ENCODE results near the gene PSEN2.
A peak's percentile ranks its signal among the peaks of the same experiment; 100 is the strongest.

PSEN2 gene

GRCh38 chr1:226934483-226935237 is 64.2 kb downstream of the PSEN2 start:
- no peaks in the 10 kb centered on the region for H3K27me3 Mint-ChIP-seq
- intact Hi-C loops (cut with micrococcal nuclease): no loop called here
- no peak overlapping the region for H3K27ac Mint-ChIP-seq
- no peak overlapping the region for H3K4me3 Mint-ChIP-seq
- H3K36me3 Mint-ChIP-seq (ENCODE audit: low read depth): peaks cover 8% of the 10 kb centered on the region
- H3K9me3 Mint-ChIP-seq: peaks cover 19% of the 10 kb centered on the region
- H3K4me1 Mint-ChIP-seq (ENCODE audit: low read depth): peaks cover 21% of the 10 kb centered on the region

- Mint-ChIP-seq H3K4me1 (ENCODE audit: low read depth) (peaks cover 47% of the 10 kb centered on the region), H3K4me3 (peak overlapping the region; percentile 82), H3K36me3 (ENCODE audit: low read depth) (peaks cover 22% of the 10 kb centered on the region), H3K27me3 (no peaks in the 10 kb centered on the region), H3K27ac (peak overlapping the region; percentile 98), H3K9me3 (peaks cover 19% of the 10 kb centered on the region)
- intact Hi-C loops (cut with micrococcal nuclease): loop anchor here (2.0 kb wide), 1 partner anchor 67 kb away; the partner anchor contains the start of gene PSEN2
Measured at GRCh38 chr1:226937940-226938725, 67.7 kb downstream of the PSEN2 start.

GRCh38 chr1:226938903-226939437 is 68.6 kb downstream of the PSEN2 start:
- intact Hi-C loops (cut with micrococcal nuclease): loop anchor here (2.0 kb wide), 1 partner anchor 68 kb away; the partner anchor contains the start of gene PSEN2
- Mint-ChIP-seq H3K27ac (peak overlapping the region; percentile 98), H3K4me1 (ENCODE audit: low read depth) (peaks cover 55% of the 10 kb centered on the region), H3K9me3 (peaks cover 19% of the 10 kb centered on the region), H3K36me3 (ENCODE audit: low read depth) (peaks cover 30% of the 10 kb centered on the region), H3K27me3 (no peaks in the 10 kb centered on the region), H3K4me3 (peak overlapping the region; percentile 82)

DNA sequence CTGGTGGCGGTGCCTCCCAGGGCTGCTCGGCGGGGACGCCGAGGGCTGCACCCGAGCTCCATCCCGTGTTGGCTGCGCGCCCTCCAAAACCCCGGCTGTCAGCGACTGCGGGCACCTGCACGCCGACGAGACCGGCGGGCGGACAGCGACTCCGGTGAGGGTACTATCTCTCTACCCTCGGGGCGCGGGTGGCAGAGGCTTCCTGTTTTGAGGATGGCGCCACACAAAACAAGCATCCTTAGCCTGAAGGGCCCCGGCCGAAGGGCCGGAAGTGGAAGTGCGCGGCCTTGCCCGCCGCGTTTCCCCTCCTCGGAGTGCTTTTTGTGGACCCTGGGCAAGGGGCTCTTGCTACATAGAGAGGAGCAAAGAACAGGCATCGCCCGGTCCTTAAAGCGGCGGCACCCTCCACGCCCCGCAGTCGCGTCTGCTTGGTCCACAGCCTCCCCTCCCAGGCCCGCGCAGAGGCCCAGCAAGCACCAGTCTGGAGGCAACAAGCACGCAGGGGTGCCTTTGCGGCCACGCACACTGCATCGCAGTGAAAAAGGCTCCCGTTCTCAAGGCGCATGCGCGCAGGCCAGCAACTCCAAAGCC is 69.1 kb downstream of the PSEN2 start:
- intact Hi-C loops (cut with micrococcal nuclease): loop anchor here (2.0 to 10.0 kb wide), 2 partner anchors 69 to 305 kb away; partner anchors contain the start of gene PSEN2
- Mint-ChIP-seq H3K27ac (peak overlapping the region; percentile 98), H3K9me3 (peaks cover 14% of the 10 kb centered on the region), H3K36me3 (ENCODE audit: low read depth) (peaks cover 29% of the 10 kb centered on the region), H3K4me1 (ENCODE audit: low read depth) (peaks cover 61% of the 10 kb centered on the region), H3K27me3 (no peaks in the 10 kb centered on the region), H3K4me3 (peak overlapping the region; percentile 82)

DNA sequence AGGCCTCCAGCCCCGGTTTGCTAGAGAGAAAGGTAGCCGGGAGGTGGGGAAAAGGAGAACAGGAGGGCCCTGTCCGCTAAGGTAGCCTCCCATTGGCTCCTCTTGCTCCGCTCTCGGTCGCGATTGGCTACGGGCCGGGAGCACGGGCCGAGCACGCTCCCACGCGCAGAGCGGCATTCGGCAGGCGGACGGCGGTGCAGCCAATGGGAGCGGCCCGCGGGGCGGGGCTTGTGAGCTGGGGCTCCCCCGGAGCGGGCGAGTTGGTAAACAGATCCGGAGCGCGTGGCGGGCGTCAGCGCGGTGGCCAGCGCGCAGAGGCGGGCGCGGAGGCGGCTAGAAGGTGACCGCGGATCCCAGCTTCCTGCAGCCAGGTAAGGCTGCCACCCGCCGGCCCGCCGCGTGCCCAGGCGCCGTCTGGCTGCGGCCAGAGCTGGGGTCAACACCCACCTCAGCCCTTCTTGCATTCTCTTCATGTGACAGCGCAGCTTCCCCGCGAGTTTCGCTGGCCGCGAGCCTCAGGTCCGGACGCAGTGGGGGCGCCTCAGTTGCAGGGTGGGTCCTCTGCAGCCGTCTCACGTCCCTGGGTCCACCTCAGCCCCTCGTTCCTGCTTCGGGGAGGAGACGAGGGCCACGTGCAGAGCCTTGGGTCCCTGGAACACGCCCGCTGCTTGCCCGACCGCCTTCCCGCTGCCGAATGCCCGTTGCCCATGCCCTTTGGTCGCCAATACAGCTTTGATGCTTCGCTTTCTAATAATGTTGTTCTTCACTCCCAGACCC is 69.8 kb downstream of the PSEN2 start, which contains the start of gene COQ8A:
TSS of gene COQ8A (plus strand) at position 266 of the 777 bp plus-strand sequence. CDS start 21,092 bp downstream, outside the sequence.
- H3K27ac Mint-ChIP-seq: peak within 1 kb of the TSS; percentile 98
- intact Hi-C loops (cut with micrococcal nuclease): loop anchor here (10.0 kb wide), 1 partner anchor 305 kb away; no protein-coding TSS in a partner anchor
- H3K36me3 Mint-ChIP-seq (ENCODE audit: low read depth): peaks cover 25% of the 10 kb centered on the region
- H3K27me3 Mint-ChIP-seq: no peaks in the 10 kb centered on the region
- H3K4me1 Mint-ChIP-seq (ENCODE audit: low read depth): peaks cover 68% of the 10 kb centered on the region
- H3K9me3 Mint-ChIP-seq: peaks cover 7% of the 10 kb centered on the region
- H3K4me3 Mint-ChIP-seq: peak within 1 kb of the TSS; percentile 82

- intact Hi-C loops (cut with micrococcal nuclease): loop anchor here (10.0 kb wide), 1 partner anchor 306 kb away; no protein-coding TSS in a partner anchor
- H3K4me3 Mint-ChIP-seq: peak overlapping the region; percentile 82
- H3K27me3 Mint-ChIP-seq: no peaks in the 10 kb centered on the region
- peaks cover 25% of the 10 kb centered on the region for H3K36me3 Mint-ChIP-seq (ENCODE audit: low read depth)
- H3K9me3 Mint-ChIP-seq: peaks cover 2% of the 10 kb centered on the region
- peaks cover 73% of the 10 kb centered on the region for H3K4me1 Mint-ChIP-seq (ENCODE audit: low read depth)
- peak overlapping the region; percentile 98 for H3K27ac Mint-ChIP-seq
Measured at GRCh38 chr1:226940806-226941067, 70.3 kb downstream of the PSEN2 start.

DNA sequence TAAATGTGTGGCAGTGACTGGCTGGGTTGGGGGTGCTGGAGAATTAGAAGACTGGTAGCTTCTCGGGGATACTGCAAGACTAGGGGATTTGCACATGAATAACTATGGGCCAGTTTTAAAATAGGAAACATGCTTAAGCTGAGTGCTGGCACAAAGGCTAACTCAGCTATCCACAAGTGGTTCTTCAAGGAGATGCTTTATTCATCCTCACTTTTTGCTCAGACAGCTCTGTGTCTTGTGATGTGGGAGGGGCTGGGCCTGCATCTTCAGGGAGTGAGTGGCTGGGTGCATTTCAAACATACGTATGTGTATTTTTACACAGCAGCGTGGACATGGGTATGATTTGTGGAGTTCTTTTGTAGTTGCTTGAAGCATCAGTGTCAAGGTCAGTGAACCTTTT is 72.0 kb downstream of the PSEN2 start:
- intact Hi-C loops (cut with micrococcal nuclease): loop anchor here (10.0 kb wide), 1 partner anchor 308 kb away; no protein-coding TSS in a partner anchor
- Mint-ChIP-seq H3K4me3 (no peak overlapping the region), H3K4me1 (ENCODE audit: low read depth) (peaks cover 80% of the 10 kb centered on the region), H3K27ac (peak overlapping the region; percentile 14), H3K27me3 (no peaks in the 10 kb centered on the region), H3K9me3 (no peaks in the 10 kb centered on the region), H3K36me3 (ENCODE audit: low read depth) (peaks cover 25% of the 10 kb centered on the region)

GRCh38 chr1:226943156-226943555 is 72.7 kb downstream of the PSEN2 start:
- Mint-ChIP-seq H3K4me1 (ENCODE audit: low read depth) (peaks cover 74% of the 10 kb centered on the region), H3K27me3 (no peaks in the 10 kb centered on the region), H3K27ac (peak overlapping the region; percentile 14), H3K9me3 (peaks cover 4% of the 10 kb centered on the region), H3K4me3 (no peak overlapping the region), H3K36me3 (ENCODE audit: low read depth) (peaks cover 28% of the 10 kb centered on the region)
- intact Hi-C loops (cut with micrococcal nuclease): loop anchor here (10.0 kb wide), 1 partner anchor 308 kb away; no protein-coding TSS in a partner anchor

GRCh38 chr1:226943927-226944326 is 73.5 kb downstream of the PSEN2 start:
- no peak overlapping the region for H3K4me3 Mint-ChIP-seq

DNA sequence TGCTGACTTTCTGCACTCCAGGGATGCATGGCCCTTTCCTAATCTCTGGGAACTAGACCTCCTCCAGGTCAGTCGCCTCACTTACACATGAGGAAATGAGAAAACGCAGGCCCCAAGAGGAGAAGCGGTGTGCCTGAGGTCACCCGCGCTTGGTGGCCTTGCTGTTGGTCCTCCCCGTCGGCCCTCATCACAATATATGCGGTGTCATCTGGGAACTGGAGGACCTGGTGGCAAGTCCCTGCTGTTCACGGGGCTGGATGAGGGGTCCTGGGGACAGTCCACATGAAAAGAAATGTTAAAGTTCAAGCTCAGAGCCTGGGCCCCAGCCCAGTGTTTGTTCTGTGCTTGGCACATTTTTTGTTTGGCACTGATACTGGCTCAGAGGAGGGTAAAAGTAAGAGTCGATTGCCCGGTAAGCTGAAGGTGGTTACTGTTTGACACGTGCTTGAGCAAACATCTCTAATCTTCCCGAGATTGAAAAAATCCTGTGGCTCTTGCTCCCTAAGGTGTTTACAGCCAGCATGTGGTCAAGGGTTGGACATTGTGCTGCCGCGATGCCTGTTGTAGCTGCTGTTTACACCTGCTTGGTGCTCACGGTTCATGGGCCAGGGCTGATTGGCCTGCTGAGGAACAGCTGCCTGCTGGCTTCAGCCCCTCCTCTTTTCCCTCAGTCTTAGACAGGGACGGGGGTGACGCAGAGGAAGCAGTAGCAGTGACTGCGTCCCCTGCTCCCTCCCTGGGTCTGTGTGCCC is 74.9 kb downstream of the PSEN2 start:
- Mint-ChIP-seq H3K4me3 (no peak overlapping the region), H3K27me3 (no peaks in the 10 kb centered on the region), H3K9me3 (peaks cover 8% of the 10 kb centered on the region), H3K36me3 (ENCODE audit: low read depth) (peaks cover 29% of the 10 kb centered on the region), H3K27ac (peak overlapping the region; percentile 41), H3K4me1 (ENCODE audit: low read depth) (peaks cover 71% of the 10 kb centered on the region)
- intact Hi-C loops (cut with micrococcal nuclease): loop anchor here (10.0 kb wide), 1 partner anchor 310 kb away; no protein-coding TSS in a partner anchor

More at GRCh38 chr1:226943927-226944326, 73.5 kb downstream of the PSEN2 start:
- Mint-ChIP-seq H3K36me3 (ENCODE audit: low read depth) (peaks cover 31% of the 10 kb centered on the region), H3K4me1 (ENCODE audit: low read depth) (peaks cover 71% of the 10 kb centered on the region), H3K9me3 (peaks cover 8% of the 10 kb centered on the region), H3K27me3 (no peaks in the 10 kb centered on the region), H3K27ac (peak overlapping the region; percentile 41)
- intact Hi-C loops (cut with micrococcal nuclease): loop anchor here (10.0 kb wide), 1 partner anchor 309 kb away; no protein-coding TSS in a partner anchor
